ENCODE data around the gene BPIFB4.
A peak's percentile ranks its signal among the peaks of the same experiment; 100 is the strongest.
"Not testable (repeated sequence)": the region's sequence is repeated elsewhere in the genome, so short reads cannot be mapped to it uniquely, and the experiment has no call there.

The BPIFB4 gene

DNA sequence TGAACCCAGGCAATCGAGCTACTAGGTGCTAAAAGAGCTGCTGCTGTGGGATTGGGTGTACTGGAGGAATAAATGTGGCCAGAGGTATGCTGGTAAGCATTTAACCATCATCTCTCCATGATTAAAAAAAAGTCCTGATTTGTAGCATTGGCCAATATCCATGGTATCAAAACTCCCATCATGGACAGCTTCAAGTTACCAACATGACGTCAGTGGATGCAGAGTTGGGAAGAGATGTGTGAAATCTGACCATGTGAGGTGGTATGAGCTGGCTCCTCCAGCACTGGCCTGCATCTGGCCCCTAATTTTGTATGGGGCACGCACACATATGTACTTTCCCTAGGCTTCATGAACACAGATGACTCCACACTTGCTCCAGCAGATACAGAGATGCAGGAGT lies 11.7 kb downstream of the BPIFB4 start:
- no peak for DNase-seq

DNA sequence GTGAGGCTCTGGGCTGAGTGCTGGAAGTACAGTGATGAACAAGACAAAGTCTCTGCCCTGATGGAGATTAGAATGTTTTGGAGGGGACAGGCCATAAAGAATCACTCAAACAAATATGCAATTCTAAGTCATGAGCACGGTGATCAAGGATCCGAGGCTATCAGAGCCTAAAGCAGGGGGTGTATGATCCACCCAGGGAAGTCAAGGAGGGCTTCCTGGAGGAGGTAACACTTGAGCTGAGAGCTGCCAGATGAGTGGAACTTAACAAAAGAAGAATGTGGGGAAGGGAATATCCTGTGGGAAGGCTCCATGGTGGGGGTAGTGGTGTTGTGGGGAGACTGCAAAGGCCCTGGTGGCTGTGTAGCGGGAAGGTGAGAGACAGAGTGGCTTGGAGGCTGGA lies 12.2 kb downstream of the BPIFB4 start:
- no peak for DNase-seq

DNA sequence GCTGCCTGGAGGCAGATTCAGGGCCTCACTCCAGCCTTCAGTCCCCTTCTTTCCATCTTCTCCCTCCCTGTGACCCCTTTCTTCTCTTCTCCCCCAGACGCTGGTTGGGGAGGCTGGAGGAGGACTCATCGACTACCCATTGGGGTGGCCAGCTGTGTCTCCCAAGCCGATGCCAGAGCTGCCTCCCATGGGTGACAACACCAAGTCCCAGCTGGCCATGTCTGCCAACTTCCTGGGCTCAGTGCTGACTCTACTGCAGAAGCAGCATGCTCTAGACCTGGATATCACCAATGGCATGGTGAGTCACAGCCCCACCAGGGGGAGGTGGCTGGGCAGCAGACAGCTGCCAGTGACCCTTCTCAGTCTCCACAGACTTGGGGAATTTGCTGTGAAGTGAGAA lies 12.9 kb downstream of the BPIFB4 start:
- DNase-seq: no peak

DNA sequence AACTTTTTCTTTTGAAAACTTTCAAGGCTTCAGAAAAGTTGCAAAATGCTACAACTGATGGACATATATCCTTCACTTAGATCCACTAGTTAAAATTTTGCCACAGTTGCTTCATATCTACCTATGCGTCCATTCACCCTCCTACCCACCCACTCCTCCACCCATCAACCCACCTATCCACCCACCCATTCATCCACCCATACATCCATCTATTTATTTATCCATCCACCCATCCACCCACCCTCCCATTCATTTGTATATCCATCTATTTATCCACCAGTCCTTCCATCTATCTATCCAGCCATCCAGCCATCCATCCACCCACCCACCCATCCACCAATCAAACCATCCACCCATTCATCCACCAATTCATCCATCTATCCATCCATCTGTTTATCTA lies 13.6 kb downstream of the BPIFB4 start:
- no peak for DNase-seq

DNA sequence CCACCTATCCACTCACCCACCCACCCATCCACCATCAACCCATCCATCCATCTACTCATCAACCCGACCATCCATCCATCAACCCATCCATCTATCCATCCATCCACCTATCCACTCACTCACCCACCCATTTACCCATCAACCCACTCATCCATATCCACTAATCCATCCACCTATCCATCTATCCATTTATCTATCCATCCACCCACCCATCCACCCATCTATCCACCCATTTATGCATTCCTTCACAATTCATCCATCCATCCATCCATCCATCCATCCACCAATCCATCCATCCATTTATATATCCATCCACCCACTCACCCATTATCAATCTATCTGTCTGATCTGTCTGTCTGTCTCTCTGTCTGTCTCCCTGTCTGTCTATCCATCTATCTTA lies 14.1 kb downstream of the BPIFB4 start:
- no peak for DNase-seq

DNA sequence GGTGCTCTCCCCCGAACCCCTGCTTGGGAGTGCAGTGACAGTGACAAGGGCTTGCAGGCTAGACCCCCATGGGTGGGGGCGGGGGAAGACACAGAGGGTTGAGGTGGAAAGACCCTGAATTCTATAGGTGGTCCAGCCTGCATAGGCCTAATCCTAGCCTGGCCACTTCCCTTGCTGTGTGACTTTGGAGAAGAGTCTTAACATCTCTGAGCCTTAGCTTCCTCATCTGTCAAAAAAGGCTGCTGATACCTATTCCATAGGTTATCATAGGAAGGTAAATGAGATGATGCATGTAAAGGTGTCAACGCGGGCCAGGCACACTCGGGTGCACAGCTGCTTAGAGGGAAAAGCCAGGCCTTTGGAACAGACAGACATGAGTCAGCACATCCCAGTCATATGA lies 15.8 kb downstream of the BPIFB4 start:
- no peak for DNase-seq

DNA sequence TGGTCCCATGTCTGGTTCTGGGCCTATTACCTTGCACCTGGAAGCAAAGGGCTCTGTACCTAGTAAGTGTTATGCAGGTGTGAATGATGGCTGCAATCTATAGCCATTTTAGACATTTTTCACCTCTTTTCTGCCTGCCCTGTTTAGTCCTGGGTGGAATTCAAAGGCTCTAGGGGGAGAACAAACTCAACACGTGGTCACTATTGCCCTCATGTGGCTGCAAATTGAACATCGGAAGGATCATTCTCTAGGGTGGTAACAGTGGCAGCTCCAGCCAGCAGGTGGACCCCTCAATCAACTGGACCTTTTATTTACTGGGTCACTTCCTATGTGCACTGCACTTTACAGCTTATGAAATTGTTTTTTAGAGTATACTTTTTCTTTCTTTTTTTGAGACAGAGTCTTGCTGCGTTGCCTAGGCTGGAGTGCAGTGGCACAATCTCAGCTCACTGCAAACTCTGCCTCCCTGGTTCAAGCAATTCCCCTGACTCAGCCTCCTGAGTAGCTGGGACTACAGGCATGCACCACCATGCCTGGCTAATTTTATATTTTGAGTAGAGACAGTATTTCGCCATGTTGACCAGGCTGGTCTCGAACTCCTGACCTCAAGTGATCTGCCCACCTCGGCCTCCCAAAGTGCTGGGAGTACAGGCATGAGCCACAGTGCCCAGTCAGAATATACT lies 16.6 kb downstream of the BPIFB4 start:
- peak; percentile 28 for DNase-seq

DNA sequence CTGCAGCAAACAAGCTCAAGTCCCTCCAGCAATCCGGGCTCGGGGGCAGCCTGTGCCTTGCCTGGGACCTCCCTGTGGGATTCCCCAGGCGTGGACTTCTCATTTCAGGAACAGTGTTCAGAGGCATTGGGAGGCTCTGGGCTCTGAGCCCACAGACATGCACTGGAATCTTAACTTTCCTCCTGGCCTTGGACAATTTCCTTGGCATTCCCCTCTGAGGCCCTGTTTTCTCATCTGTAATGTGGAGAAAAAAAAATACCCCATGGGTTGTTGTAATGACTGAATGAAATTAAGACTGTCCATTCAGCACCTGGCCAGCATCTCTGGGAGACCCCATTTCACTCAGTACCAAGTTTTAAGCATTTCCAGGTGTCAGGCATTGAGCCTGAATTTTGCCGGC lies 17.6 kb downstream of the BPIFB4 start:
- no peak for DNase-seq

DNA sequence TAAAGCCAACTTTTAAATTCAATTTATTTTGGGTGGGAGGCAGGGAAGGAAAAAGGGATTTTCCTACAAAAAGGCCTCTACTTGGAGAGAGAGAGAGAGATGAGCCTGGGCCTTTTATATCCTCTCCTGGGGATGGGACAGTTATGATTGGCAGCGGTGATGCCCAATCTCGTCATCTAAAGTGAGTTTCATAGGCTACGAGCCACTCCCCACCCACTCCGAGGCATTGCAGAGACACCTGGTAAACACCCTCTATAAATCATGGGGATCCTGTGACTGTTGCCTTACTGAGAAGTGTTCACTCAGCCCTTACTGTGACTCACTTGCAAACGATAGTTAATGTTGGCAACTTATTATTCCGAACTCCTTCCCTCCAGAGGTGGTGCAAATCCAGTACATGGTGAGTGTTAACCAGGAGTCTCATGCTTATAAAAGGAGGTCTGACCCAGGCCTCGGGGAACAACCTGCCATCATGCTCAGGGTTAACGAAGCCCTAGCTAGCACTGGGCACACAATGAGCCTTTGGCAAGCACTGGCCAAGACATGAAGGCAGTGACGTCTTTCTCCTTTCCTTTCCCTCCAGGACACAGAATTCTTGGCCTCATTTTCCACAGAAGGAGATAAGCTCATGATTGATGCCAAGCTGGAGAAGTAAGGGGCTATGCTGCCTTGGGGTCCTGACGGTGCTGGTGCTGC lies 20.5 kb downstream of the BPIFB4 start:
- DNase-seq: no peak

DNA sequence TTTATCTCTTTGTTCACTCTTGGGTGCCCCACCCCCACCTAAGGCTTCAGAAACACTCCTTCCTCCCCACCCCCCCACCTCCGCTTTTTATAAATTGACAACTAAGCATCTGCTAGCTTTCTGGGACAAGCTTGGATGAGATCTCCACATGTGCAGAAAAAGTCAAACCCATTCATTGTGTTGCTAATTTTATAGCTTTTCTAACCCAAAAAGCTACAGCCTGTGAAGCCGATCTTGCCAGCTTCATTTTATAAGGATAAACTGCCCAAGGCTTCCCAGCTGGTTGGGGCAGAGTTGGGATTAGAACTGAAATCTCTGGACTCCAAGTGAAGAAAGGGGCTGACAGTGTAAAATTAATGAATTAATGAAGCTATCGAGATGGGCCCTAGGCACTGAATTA lies 24.1 kb downstream of the BPIFB4 start:
- DNase-seq: no peak

DNA sequence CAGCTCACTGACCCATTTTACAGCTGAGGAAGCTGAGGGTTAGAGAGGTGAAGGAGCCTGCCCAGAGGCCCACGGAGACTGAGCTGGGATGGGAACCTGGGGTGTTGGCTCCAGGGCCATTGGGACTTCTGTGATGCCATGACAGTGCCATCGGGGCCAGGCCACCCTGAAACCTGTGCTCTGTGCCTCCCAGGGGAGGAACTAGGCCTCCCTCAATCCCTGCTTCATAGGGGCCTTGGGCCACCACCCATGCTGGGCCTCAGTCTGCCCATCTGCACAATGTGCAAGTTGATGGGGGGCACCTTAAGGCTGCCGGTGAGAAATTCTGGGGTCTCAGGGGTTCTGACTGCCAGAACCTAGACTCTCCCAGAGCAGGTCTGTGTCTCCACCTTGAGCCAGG lies 24.9 kb downstream of the BPIFB4 start:
- DNase-seq: no peak

DNA sequence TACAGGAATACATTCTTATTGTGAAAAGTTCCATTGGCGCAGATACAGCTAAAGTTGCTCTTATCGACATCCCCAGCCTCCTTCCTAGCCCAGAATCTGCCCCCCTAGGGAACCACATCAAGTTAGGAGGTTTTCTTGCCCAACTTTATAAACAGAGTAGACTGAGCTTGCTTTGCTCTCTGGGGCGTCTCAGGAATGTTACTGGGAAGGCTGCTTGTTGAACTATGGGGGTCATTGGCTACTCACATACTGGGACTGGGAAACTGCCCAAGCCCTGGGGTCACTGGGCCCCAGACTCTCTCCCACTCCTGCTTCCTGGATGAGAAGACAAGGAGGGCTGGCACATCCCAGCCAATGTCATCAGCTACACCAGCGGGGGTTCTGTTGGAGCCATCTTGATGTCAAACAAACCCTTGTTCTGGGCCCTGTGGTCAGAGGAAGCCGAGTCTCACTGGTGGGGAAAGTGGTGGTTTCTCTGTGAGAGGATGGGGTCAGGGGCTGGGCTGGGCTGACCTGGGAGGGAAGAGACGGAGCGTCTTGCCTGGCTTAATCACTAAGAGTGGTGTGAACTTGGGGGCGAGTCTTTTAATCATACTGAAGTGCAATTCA lies 26.0 kb downstream of the BPIFB4 start:
- no peak for DNase-seq

DNA sequence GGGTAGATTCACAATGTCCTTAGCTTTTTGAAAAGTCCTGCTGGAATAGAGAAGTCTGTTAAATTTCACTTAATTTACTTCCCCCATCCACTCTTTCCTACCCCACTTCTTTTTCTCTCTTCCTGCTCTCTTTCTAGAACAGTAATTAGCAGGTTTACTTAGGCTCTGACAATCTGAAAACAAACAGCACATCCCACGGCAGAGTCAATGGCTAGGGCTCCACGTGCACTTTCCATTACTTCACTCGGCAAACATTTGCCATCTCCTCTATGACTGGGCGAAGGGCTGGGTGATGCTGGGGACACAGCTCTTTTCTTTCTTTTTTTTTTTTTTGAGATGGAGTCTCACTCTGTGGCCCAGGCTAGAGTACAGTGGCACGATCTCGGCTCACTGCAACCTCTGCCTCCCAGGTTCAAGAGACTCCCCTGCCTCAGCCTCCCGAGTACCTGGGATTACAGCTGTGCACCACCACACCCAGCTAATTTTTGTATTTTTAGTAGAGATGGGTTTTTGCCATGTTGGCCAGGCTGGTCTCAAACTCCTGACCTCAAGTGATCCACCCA lies 26.7 kb downstream of the BPIFB4 start:
- not testable (repeated sequence) for DNase-seq

DNA sequence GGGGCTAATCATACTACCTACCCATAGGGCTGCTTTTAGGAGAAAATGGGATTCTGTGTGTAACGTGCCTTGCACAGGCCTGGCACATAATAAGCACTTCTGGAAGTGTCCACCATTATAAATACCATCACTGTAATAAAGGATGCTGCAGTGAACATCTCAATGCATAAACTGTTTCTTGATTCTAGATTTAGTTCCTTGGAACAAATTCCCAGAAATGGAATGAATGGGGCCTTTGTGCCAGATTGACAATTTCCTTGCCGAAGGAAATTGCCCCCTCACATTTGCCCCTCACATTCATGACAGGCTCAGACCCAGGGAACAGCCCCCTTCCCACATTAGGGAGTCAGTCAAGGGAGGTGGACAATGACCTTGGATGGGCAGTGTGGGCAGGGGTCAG lies 29.2 kb downstream of the BPIFB4 start:
- DNase-seq: no peak

DNA sequence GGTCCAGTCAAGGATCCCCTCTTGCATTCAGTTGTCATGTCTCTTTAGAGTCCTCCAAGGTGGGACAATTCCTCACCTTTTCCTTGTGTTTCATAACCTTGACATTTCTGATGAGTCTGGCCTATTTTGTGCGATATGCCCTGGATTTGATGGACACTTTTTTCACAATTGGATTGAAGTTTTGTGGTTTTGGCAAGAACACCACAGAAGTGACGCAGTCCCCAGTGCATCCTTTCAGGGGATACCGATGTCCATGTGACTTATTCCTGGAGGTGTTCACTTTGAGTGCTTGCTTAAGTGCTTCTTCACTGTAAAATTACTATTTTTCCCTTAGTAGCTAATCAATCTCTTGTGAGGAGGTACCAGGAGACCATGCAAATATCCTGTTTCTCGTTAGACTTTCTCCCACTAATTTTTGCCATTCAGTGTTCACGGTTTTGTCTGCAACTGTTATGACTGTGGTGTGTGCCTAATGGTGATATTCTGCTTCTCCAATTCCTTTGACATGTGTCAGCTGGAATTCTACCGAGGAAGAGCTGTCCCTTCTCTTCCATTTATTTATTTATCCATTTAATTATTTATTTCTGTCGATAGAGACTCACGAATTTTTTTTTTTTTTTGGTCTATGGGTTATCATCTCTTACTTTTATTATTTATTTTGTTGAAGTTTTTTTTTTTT lies 30.8 kb downstream of the BPIFB4 start:
- DNase-seq: no peak

DNA sequence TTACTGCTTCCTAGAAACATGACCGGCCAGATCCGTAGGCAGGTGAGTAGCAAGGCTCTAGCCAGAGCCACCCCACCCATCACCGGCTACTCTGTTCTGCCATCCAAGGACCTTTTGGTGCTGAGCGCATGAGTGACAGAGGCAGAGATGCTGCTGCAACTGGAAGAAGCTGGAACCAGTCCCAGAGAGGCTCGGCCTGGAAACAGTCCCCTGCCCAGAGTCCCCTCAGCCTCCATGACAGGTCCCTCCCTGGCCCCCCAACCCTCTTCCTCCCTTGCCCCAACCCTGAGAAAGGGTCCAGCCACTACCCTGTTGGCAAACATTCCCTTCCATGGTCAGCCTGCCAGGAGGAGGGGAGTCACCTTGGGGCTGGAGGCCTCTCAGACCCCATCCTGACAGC lies 31.9 kb downstream of the BPIFB4 start:
- no peak for DNase-seq

DNA sequence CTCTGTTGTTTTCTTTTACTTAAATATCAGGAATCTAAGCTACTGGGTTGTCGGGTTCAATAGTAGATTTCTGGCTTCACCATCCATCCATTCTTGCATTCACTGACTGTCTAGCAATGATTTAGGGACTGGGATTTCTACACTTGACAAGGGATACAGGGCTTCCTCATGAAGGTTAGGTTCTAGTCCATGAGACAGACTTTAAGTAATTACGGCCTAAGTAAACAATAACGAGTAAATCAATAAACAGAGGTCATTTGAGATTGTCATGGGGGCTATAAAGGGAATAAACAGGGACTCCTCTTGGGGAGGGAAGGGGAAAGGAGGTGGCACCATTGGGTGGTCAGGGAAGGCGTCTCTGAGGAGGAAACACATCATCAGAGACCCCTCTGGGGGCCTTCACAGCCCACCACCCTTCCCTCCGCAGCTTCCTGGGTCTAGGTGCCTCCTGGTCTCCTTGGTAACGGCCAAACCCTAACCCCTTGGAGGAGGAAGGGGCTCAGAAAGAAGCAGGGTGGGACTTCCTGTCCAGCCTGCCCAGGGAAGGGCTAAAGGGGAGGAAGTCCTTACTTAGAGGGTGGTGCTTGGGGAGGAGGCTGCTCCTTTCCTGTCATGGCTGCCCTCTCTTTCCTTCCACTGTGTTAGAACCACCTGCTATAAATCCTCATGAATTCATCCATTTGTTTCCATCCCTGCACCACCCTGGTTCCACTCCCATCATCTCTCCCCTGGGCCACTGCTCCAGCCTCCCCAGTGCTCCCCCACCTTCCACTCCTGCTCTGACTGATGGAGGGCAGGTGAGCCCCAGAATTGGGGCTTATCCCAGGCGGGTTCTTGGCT lies 33.3 kb downstream of the BPIFB4 start:
- DNase-seq: no peak

DNA sequence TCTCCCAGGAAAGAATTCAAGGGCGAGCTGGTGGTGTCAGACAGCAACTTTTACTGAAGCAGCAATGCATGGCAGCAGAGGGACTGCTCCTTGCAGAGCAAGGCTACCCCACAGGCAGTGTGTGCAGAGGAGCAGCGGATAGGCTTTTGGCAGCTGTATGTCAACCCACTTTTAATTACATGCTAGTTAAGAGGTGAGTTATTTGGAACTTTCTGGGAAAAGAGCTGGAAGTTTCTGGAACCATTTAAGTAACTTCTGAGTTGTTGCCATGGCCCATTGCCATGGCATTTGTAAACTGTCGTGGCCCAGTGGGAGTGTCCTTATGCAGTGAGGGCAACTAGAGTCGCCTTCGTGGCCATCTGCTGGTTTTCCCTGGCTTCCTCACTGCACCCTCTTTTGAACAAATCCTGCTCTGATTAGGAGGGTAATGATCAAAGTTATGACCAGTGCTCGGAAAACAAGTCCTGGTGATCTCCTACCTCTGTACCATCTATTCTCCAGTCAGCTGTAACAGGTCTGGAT lies 34.0 kb downstream of the BPIFB4 start:
- no peak for DNase-seq

DNA sequence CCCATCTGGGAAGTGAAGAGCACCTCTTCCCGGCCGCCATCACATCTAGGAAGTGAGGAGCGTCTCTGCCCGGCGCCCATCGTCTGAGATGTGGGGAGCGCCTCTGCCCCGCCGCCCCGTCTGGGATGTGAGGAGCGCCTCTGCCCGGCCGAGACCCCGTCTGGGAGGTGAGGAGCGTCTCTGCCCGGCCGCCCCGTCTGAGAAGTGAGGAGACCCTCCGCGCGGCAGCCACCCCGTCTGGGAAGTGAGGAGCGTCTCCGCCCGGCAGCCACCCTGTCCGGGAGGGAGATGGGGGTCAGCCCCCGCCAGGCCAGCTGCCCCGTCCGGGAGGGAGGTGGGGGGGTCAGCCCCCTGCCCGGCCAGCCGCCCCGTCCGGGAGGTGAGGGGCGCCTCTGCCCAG lies 36.1 kb downstream of the BPIFB4 start:
- DNase-seq: not testable (repeated sequence)

DNA sequence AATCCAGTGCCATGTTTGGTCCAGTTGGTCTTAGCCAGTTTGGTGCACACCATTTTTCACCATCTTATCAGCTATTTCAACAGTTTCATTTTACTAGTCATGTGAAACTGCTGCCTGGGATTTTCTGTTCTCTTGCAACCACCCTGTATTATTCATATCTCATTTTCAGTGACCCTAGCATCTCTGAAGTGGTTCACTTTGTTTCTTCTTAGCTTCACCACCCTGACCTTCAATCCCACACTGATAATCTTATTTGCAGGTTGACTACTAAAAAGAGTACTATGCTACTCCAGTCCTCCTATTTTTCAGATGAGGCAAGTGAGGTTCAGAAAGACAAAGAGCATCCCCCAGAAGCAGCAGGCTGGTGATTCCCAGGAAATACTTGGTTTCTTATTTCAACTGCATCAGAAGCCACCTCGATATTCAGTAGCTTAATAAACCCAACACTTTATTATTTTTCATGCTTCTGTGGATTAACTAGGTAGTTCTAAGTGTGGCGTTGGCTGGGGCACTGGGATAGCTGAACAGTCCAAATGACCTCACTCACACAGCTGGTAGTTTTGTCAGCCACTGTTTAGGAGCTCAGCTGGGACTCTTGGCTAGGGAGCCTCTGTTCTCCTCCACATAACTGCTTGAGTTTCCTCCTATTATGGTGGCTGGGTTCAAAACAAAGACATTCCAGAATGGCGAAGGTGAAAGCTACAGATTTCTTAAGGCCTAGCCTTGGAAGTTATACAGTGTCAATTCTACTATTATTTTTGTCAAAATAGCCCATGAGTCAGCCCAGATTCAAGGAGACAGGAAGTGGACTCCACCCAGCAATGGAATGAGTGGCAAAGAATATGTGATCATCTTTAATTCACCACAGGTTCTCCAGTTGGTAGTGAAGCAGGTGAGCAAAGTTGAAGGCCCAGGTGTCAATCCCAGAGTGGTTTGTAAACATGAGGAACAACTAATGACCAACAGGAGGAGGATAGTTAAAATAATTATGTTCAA lies 40.6 kb downstream of the BPIFB4 start:
- DNase-seq: no peak

DNA sequence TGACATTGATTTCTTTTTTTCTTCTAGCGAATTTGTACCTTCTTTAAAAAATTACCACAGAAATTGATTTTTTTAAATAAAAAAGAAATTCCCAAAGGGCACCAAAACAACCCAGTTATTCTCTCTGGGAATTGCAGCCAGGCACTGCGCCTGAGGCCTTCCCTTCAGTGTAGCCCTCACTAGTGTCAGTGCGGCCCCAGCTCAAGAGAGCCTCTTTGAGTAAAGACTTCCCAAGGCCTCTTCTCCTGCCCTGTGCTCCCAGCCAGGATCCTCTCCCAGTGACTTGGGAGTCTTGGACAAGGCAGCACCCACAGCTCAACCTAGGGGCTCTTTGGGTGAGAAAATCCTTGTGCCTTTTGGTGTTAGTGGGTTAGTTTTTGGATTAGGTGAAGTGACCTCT lies 41.5 kb downstream of the BPIFB4 start:
- DNase-seq: no peak

All from GOT3 (cell line).